Retina (tissue), 1 donor: Measurements from ENCODE around the gene WBP2.
"Not testable (repeated sequence)": the region's sequence is repeated elsewhere in the genome, so short reads cannot be mapped to it uniquely, and the experiment has no call there.

ENCODE experiments used
- DNase-seq: peaks from one replicate; pipeline ENCODE4 v3.0.0-alpha.2; 2016

The WBP2 gene

DNA sequence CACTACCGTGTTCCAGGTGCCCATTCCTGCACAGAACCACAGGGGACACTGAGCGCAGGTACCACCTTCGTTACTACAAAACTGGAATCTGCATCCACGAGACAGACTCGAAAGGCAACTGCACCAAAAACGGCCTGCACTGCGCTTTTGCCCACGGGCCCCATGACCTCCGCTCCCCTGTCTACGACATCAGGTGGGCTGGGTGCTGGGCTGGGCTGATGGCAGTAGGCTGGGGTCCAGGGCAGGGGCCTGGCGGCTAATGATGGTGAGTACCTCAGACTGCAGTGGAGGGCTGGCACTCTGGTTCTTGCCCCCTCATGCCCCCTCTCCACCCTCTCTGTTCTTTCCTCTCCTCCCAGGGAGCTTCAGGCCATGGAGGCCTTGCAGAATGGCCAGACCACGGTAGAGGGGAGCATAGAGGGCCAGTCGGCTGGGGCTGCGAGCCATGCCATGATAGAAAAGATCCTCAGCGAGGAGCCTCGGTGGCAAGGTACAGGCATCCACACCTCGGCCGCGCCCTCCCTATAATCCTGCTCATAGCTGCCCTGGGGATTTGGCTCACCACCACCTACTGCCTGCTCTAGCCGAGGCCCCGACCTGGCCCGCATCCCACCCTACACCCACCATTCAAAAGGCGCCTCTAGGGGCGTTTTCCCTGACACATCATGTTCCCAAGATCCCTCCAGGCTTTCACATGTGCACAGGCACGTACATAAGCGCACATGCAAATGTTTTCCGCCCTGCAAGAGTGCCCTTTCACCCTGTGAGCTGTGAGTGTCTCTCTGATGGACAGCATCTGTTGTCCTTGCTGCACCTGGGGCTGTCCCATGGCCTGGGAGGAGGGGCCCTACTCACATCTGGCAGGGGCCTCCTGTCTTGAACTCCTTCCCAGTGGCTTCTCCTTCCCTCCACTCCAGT, 42.8 kb downstream of the WBP2 start:
- DNase-seq = no peak

DNA sequence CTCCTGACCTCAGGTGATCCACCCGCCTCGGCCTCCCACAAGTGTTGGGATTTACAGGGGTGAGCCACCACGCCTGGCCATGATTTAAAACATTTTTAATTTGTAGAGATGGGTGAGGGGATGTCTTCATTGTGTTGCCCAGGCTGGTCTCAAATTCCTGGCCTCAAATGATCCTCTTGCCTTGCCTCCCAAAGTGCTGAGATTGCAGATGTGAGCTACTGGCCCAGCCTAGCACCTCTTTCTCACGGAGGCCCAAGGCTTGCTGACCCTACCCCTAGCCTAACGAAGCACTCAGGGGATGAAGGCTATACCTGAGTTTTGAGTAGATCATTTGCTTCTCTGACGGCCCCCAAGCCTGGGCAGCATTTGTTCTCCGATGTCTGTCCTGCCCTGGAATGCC, 44.0 kb downstream of the WBP2 start:
- no peak for DNase-seq

DNA sequence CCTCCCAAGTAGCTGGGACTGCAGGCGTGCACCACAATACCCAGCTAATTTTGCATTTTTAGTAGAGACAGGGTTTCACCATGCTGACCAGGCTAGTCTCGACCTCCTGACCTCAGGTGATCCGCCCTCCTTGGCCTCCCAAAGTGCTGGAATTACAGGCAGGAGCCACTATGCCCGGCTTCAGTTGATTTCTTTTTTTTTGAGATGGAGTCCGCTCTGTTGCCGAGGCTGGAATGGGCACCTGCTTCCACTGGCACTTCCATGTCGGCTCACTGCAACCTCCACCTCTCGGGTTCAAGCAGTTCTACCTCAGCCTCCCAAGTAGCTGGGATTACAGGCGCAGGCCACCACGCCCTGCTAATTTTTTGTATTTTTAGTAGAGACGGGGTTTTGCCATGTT, 44.4 kb downstream of the WBP2 start:
- DNase-seq = not testable (repeated sequence)

DNA sequence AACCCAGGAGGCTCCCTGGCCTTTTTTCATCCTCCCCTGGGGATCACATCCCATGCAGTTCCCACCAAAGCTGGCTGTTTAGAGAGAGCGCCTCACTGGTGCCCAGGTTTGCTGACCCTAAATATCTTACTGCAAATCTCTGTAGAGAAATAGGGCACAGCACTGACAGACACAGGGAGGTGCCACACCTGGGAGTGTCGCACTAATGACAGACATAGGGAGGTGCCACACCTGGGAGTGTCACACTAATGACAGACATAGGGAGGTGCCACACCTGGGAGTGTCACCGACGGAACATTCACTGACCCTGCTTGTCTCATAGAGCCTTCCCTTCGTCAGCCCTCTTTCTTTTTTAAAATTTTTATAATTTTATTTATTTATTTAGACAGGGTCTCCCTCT, 44.9 kb downstream of the WBP2 start:
- DNase-seq = no peak

DNA sequence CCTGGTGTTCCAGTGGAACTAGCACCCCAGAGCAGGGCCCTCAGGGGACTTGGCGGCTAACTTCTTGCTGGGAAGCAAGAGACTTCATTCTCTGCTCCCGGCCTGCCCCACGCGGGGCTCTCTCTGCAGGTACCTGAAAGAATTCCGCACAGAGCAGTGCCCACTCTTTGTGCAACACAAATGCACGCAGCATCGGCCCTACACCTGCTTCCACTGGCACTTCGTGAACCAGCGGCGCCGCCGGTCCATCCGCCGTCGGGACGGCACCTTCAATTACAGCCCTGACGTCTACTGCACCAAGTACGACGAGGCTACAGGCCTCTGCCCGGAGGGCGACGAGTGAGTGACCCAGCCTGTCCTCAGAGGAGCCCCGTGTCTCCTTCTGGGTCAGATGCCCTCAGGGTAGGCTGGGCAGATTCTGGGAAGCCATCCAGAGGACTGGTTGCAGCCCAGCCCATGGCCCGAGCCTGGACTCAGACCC, 45.5 kb downstream of the WBP2 start:
- no peak for DNase-seq

DNA sequence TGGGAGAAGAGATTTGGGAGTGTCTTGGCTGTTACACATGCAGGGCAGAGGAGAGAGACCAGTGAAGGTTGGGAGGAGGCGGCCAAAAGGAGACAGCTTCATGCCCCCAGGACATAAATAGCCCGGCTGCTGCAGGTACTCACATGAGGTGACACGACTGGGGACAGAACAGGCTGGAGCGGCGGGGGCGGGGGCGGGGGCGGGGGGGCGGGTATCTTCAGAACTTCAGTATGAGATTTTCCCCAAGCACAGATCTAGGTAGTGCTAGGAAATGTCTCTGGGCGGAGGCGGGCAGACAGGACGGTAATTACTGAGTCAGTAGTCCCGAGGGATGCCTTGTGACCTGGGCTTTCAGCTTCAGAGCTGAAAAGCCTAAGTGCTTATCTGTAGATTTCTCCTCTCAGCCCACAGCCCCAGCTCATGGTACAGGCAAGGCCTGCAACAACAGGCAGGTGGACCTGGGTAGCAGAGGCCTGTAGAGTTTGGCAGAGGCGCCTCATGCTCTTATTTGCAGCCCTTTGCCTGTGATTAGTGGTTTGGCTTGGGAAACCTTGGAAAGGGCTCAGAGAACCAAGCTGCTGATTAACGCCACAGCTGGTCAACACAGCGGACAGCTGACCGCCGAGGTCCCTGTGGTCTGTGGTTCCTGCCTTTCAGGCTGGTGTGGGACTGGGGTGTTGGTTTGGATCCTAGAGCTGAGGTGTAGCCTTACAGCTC, 46.1 kb downstream of the WBP2 start:
- DNase-seq = peak; percentile 43

DNA sequence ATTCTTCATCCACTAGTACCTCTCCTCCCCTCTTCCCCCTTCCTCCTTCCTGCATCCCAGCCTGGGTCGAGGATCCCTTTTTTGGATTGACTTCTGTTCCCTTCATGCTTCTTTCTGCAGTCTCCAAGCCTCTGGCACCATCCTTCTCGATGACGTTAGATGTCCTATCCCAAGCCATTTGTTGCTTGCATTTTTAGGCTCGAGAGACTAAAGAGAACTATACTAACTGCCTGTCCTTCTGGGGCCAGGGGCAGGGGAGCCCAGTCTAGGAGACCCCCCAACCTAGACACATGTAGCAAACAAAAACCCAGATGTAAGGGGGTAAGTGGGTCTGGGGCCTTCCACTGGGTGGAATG, 46.6 kb downstream of the WBP2 start:
- no peak for DNase-seq

DNA sequence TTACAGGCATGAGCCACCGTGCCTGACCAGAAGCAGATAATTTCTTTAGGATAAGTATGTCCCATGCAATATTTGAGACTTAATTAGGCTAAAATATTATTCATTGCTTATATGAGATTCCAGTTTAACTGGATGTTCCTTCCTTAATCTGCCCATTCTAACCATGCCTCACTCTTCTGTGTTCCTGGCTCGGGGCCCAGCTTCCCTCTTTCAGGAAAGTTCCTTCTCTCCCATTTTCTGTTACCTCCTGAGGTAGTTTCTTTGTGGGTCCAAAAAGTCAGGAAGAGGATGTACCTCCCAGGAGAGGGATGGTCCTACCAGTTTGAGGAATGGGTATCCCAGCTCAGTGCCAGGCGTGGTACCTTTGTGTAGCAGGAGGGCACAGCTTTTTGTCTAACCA, 47.3 kb downstream of the WBP2 start:
- no peak for DNase-seq

DNA sequence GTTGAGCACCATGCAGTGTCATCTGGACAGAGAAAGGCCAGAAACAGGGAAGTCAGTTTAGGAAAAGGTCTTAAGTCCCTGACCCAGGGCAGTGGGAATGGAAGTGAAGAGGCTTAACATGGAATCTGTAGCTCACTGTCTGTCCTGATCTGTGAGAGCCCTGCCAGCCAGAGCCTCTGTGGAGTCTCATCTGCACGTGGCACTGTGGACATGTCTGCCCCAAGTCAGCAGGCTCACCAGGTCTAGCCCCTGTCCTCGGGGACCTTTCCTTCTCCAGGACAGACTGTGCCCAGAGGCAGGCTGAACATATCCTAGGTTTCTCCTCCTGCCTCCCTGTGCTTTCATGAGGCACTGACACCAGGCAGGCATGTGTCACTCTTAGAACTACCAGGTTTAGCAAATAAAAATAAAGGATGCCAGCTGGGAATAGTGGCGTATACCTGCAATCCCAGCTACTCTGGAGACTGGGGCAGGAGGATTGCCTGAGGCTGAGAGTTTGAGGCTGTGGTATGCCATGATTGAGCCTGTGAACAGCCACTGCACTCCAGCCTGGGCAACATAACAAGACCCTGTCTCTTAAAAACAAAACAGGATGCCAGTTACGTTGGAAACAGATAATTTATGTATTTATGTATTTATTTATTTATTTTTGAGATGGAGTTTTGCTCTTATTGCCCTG, 48.2 kb downstream of the WBP2 start:
- no peak for DNase-seq

DNA sequence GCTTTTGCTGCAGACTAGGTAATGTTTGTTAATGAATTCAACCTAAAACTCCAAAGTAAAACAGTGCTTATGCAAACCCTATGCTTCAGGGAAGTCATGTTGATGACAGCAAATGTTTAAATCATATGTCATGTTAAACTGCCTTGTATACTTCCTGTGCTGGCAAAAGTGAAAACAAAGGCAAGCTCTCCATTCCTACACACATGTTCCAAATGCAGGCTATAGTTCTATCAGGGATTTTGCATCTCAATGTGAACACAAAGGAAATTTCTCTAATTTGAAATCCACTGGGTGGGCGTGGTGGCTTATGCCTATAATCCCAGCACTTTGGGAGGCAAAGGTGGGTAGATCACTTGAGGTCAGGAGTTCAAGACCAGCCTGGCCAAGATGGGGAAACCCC, 51.3 kb downstream of the WBP2 start:
- no peak for DNase-seq

DNA sequence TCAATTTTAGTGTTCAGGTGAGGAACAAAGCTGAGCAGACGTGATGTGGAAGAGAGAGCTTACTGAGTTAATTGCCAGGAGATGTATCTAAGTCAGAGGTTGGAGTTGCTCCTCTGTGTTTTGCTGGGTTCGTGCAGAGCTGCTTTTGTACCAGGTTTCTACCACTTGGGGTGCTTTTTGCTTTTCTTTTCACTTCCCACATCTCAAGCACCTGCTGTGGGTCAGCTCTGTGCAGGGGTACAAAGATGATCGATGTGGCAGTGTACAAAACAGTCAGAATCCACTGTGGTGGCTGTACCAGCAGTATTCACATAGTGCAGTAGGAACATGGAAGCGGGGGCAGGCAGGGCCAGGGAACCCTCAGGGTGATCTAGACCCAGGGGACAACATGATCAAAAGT, 55.7 kb downstream of the WBP2 start:
- no peak for DNase-seq

DNA sequence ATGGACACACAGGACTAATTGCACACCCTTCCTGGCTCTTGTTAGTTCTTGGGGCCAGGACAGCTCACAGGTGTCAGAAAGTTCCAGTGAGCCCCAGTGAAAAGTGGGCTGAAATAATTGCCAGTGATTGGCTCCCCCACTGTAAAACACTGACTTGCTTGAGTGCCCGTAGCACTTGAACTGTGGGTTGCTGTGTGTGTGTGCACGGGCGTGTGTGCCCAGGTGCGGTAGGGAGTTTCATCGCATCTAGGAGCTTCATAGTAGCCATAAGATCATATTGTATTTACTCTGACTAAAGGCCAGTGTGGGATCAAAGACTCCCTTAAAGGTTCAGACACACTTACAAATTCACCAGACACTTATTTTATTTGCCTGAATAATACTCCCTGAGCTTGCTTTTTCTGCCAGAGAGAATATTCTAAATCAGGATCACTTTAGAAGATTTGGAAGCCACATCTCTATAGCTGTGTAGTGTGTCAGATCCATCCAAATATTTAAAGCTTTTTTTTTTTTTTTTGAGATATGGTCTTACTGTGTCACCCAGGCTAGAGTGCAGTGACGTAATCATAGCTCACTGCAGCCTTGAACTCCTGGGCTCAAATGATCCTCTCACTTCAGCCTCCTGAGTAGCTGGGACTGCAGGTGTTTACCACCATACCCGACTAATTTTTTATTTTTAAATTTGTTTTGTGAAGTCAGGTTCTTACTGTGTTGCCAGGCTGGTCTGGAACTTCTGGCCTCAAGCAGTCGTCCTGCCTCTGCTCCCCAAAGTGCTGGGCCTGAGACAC, 59.1 kb downstream of the WBP2 start:
- no peak for DNase-seq
